Transverse colon (tissue), 4 donors: ENCODE data around the gene NIPSNAP3A. TPM values are rescaled to one million over a fixed set of nuclear protein-coding genes. Genes with fewer than 3 reads are reported as not detected.

Source experiments
- DNase-seq: peaks from one replicate; pipeline ENCODE4 v3.0.0-alpha.2; 2019
- H3K27ac ChIP-seq, 4 donors: fragments of 200-600 bp; sonication (generic); 2 replicates each; pipeline ENCODE4 v1.5.1; 2016 to 2018; ENCODE audit warnings: inconsistent platforms in 4 of 4
- H3K27me3 ChIP-seq: fragments of 200-600 bp; sonication (generic); 2 replicates; pipeline ENCODE4 v1.5.1; 2017; ENCODE audit warnings: inconsistent platforms
- H3K36me3 ChIP-seq, 4 donors: fragments of 200-600 bp; sonication (generic); 2 replicates each; pipeline ENCODE4 v1.5.1; 2017 to 2019; ENCODE audit warnings: inconsistent platforms in 4 of 4
- H3K4me1 ChIP-seq, 4 donors: fragments of 200-600 bp; sonication (generic); 2 replicates each; pipeline ENCODE4 v1.5.1; 2017 to 2020; ENCODE audit warnings: inconsistent platforms in 4 of 4
- H3K4me3 ChIP-seq, 4 donors: fragments of 200-600 bp; sonication (generic); 1 replicate in 1 of 4; 2 replicates in 3 of 4; pipeline versions ENCODE4 v1.5.1 to v1.6.1; 2017 to 2019; ENCODE audit warnings: inconsistent platforms in 4 of 4
- H3K9me3 ChIP-seq, 2 donors: fragments of 200-600 bp; sonication (generic); 2 replicates each; pipeline ENCODE4 v1.5.1; 2017 to 2019; ENCODE audit warnings: inconsistent platforms in 2 of 2
- EP300 ChIP-seq: sonication (generic); formaldehyde crosslinking; IDR thresholded peaks from one replicate; pipeline ENCODE4 v1.6.1; 2017; ENCODE audit warnings: antibody characterized with exemption, low read depth
- POLR2A ChIP-seq: fragments of 450-650 bp; IDR thresholded peaks from one replicate; pipeline ENCODE4 v1.6.1; 2016; ENCODE audit warnings: antibody characterized with exemption, mild to moderate bottlenecking, moderate library complexity
- POLR2AphosphoS5 ChIP-seq, 3 donors: sonication (generic); formaldehyde crosslinking; IDR thresholded peaks; one replicate each; pipeline ENCODE4 v1.6.1; 2016; ENCODE audit warnings: antibody characterized with exemption in 3 of 3
- WGBS, 2 donors: methylation state at CpG; one replicate each; pipeline ENCODE4 v1.1.5; 2018; ENCODE audit warnings: low coverage in 1 of 2; 5-methylcytosine and 5-hydroxymethylcytosine counted together
- in situ Hi-C, 4 donors: fragments of 200-750 bp; cut with MboI; loops; one replicate each; pipeline versions ENCODE4 v1.15.0 to v1.15.1; 2017; ENCODE audit warnings: low sequenced_read_pairs in 3 of 4, low pct_ligation_motif_present in 1 of 4, low pct_unique_long_range_greater_than_20kb in 1 of 4
- intact Hi-C: fragments of 100-400 bp; cut with DNase I; formaldehyde crosslinking; loops from one replicate; pipeline ENCODE4 v1.15.1; 2023; ENCODE audit warnings: low total_unique reads
- total RNA-seq, 4 donors: library from RNA; depleted of rRNA; stranded (reverse); fragments of >200 nt; gene quantifications; one replicate each; pipeline ENCODE4 v1.1.0, GENCODE V29; 2016
- TF ChIP-seq, protein P1 (sequence below), 5 experiments: fragments of 200-600 bp in 3 of 5; fragments of 450-650 bp in 2 of 5; sonication (generic) in 3 of 5; IDR thresholded peaks; 1 replicate in 2 of 5; 2 replicates in 3 of 5; pipeline ENCODE4 v1.5.1; 2016 to 2017; ENCODE audit warnings: antibody characterized with exemption in 5 of 5, inconsistent platforms in 3 of 5, mild to moderate bottlenecking in 2 of 5, moderate library complexity in 1 of 5

NIPSNAP3A gene
- total RNA-seq, 4 donors from 2014 or later: 2.6 to 56.3 (median 22.5) TPM

DNA sequence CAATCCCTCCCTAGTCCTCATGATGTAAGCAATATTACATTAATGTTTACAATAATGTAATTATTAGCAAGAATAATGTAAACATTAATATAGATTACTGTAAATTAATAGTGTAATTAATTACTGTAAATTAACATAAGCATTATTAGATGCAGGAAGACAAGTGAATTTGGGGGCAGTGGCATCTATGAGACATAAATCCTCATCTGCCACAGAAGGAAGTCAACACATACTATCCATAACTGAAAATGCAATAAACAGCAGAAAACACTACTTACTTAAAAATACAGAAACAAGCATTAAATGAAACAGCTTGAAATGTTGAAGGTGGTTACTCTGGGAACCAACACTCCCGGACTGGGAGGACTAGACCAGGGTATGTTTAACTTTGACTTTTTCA is 685 bp upstream of the NIPSNAP3A start:
- intact Hi-C loops (no loop called here), in situ Hi-C loops (no loop called here)
- DNase-seq: no peak
- Histone ChIP-seq H3K27me3 (no peaks in the 10 kb centered on the region), H3K36me3 (peaks cover 0 to 6% (median 0%) of the 10 kb centered on the region in 4 donors), H3K27ac (peak overlapping the region; percentile 94 to 98 (median 96)), H3K4me3 (peak overlapping the region in 3 of 4 donors; percentile 74 to 81 (median 79)), H3K4me1 (peaks cover 4 to 22% (median 12%) of the 10 kb centered on the region in 4 donors), H3K9me3 (no peaks in the 10 kb centered on the region)
- TF ChIP-seq EP300 (no peak), POLR2AphosphoS5 (IDR thresholded peaks at IDR 0.05) (no peak), POLR2A (no peak)
- TF ChIP-seq, protein P1, sequence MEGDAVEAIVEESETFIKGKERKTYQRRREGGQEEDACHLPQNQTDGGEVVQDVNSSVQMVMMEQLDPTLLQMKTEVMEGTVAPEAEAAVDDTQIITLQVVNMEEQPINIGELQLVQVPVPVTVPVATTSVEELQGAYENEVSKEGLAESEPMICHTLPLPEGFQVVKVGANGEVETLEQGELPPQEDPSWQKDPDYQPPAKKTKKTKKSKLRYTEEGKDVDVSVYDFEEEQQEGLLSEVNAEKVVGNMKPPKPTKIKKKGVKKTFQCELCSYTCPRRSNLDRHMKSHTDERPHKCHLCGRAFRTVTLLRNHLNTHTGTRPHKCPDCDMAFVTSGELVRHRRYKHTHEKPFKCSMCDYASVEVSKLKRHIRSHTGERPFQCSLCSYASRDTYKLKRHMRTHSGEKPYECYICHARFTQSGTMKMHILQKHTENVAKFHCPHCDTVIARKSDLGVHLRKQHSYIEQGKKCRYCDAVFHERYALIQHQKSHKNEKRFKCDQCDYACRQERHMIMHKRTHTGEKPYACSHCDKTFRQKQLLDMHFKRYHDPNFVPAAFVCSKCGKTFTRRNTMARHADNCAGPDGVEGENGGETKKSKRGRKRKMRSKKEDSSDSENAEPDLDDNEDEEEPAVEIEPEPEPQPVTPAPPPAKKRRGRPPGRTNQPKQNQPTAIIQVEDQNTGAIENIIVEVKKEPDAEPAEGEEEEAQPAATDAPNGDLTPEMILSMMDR (IDR thresholded peaks at IDR 0.05): no peak
- WGBS, 2 donors: 3% methylated on average over 1 of the region's 1 CpG; no CpG with 5 or more reads in 1 of the 2 donors

DNA sequence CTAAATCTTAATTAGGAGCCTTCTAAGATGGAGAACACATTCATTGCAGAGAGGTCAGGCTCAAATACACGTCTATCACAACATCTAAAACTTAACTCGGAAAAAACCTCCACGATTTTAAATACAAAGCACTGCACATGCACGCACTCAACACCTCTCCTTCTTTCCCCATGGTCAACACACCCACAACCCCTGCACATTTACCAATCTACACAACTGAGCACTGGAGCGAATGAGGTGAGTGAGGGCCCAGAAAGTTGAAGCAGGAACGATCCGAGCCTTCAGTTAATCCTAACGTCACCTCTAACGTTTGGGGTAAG is 278 bp upstream of the NIPSNAP3A start:
- in situ Hi-C loops (no loop called here), intact Hi-C loops (no loop called here)
- no peak for TF ChIP-seq EP300
- TF ChIP-seq, protein P1 (IDR thresholded peaks at IDR 0.05): no peak
- TF ChIP-seq POLR2AphosphoS5 (IDR thresholded peaks at IDR 0.05): no peak
- TF ChIP-seq POLR2A: no peak
- Histone ChIP-seq H3K27me3 (no peaks in the 10 kb centered on the region), H3K9me3 (no peaks in the 10 kb centered on the region), H3K4me3 (peak overlapping the region; percentile 37 to 81 (median 76)), H3K27ac (peak overlapping the region; percentile 94 to 98 (median 96)), H3K4me1 (peaks cover 4 to 22% (median 12%) of the 10 kb centered on the region in 4 donors), H3K36me3 (peaks cover 0 to 10% (median 0%) of the 10 kb centered on the region in 4 donors)
- DNase-seq: no peak
- 0% methylated on average over 9 of the region's 9 CpGs; no CpG with 5 or more reads in 1 of the 2 donors for WGBS, 2 donors

DNA sequence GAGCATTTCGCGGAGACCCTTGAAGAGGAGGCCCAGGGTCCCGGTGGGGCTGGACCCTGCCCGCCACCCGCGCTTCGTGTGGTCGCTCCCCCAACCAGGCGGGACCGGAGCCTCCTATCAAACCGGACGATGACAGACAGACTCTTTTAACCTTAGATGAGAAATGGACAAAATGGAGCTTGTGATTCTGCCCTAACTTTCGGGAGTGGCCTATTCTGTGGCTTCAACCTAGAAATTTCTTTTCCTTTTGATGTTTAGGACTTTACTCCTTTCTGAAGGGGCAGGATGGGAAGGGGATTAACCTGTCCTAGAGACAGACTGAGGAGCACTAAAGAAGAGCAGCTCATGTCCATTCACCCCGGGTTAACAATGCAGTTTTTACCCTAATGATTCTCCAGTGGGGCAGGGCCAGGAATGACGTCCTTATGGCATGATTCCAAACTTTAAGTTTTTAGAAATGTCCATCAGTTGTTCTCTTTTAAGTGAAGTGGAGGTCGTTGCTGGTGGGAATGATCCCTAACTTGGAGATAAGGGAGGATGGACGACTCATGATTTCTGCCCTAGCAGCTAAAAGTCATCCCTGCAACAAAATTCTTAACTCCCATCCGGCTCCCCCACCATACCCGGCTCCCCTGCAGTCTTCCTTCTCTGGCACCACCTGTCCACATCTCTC is 1.0 kb downstream of the NIPSNAP3A start:
- Histone ChIP-seq H3K9me3 (no peaks in the 10 kb centered on the region), H3K4me3 (peak overlapping the region; percentile 37 to 81 (median 76)), H3K27me3 (no peaks in the 10 kb centered on the region), H3K36me3 (peaks cover 0 to 20% (median 0%) of the 10 kb centered on the region in 4 donors), H3K27ac (peak overlapping the region; percentile 94 to 98 (median 96)), H3K4me1 (peaks cover 4 to 22% (median 12%) of the 10 kb centered on the region in 4 donors)
- TF ChIP-seq POLR2A (no peak), POLR2AphosphoS5 (IDR thresholded peaks at IDR 0.05) (peak in 1 of 3 donors; percentile 9), EP300 (no peak)
- TF ChIP-seq, protein P1 (IDR thresholded peaks at IDR 0.05): no peak
- in situ Hi-C loops (no loop called here), intact Hi-C loops (no loop called here)
- no peak for DNase-seq
- 9 to 23% methylated on average over 6 to 19 of the region's 19 CpGs for WGBS, 2 donors

DNA sequence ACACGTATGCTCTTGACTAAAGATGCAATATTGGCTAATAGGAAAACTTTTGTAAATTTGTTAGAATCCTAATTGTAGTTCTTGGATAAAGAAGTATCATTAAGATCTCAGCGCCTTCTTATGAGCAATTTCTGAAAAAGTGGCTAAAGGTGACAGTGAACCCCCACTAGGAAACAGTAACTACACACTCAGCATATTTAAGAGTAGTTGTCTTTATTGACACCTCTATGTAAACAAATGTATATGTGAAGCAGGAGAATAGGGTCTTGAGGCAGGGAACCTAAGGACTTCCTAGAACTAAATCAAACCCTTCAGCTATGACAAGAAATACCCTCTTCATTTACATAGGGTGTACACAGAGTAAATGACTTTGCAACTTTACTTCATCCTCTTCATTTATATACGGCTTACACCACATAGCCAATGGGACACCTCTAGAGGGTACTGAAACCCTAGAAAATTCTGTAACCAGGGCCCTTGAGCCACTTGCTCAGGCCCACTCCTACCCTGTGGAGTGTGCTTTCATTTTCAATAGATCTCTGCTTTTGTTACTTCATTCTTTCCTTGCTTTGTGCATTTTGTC is 2.8 kb downstream of the NIPSNAP3A start:
- TF ChIP-seq EP300: no peak
- TF ChIP-seq POLR2AphosphoS5 (IDR thresholded peaks at IDR 0.05): no peak
- TF ChIP-seq, protein P1 (IDR thresholded peaks at IDR 0.05): no peak
- TF ChIP-seq POLR2A: no peak
- DNase-seq: no peak
- Histone ChIP-seq H3K36me3 (peaks cover 0 to 20% (median 0%) of the 10 kb centered on the region in 4 donors), H3K4me1 (peaks cover 4 to 22% (median 12%) of the 10 kb centered on the region in 4 donors), H3K27ac (no peak overlapping the region), H3K4me3 (no peak overlapping the region), H3K27me3 (no peaks in the 10 kb centered on the region), H3K9me3 (no peaks in the 10 kb centered on the region)
- intact Hi-C loops: no loop called here
- in situ Hi-C loops: no loop called here
- 87 to 90% methylated on average over 3 of the region's 3 CpGs for WGBS, 2 donors
